Esophagus squamous epithelium (tissue), 5 donors: ENCODE results near the gene SCN9A. TPM values are rescaled to one million over a fixed set of nuclear protein-coding genes. Genes with fewer than 3 reads are reported as not detected.

Source experiments
- DNase-seq: peaks from one replicate; lab custom pipeline; 2025; lab: John Stamatoyannopoulos, UW
- H3K27ac ChIP-seq, 4 donors: fragments of 200-600 bp; sonication (generic); one replicate each; pipeline ENCODE4 v1.5.1; 2016 to 2019; ENCODE audit warnings: mild to moderate bottlenecking in 1 of 4
- H3K27me3 ChIP-seq, 4 donors: fragments of 200-600 bp; sonication (generic); 1 replicate in 3 of 4; 2 replicates in 1 of 4; pipeline versions ENCODE4 v1.5.1 to v1.6.0; 2017 to 2021; ENCODE audit warnings: antibody characterized with exemption in 1 of 4
- H3K36me3 ChIP-seq, 3 donors: fragments of 200-600 bp; sonication (generic); one replicate each; pipeline ENCODE4 v1.5.1; 2016 to 2019
- H3K4me1 ChIP-seq, 3 donors: fragments of 200-600 bp; sonication (generic); one replicate each; pipeline ENCODE4 v1.5.1; 2017 to 2019
- H3K4me3 ChIP-seq, 4 donors: fragments of 200-600 bp; sonication (generic); 1 replicate in 3 of 4; 2 replicates in 1 of 4; pipeline ENCODE4 v1.5.1; 2016 to 2019; ENCODE audit warnings: mild to moderate bottlenecking in 2 of 4, moderate library complexity in 1 of 4
- H3K9me3 ChIP-seq, 3 donors: fragments of 200-600 bp; sonication (generic); one replicate each; pipeline ENCODE4 v1.5.1; 2016 to 2019
- CTCF ChIP-seq, 6 experiments: fragments of 450-650 bp in 4 of 6; fragments of 200-600 bp in 2 of 6; sonication (generic) in 2 of 6; IDR thresholded peaks; one replicate each; pipeline ENCODE4 v1.5.1; 2016 to 2019; ENCODE audit warnings: antibody characterized with exemption in 6 of 6, mild to moderate bottlenecking in 4 of 6, moderate library complexity in 4 of 6
- POLR2A ChIP-seq, 4 donors: fragments of 450-650 bp; IDR thresholded peaks; one replicate each; pipeline ENCODE4 v1.6.1; 2017; ENCODE audit warnings: antibody characterized with exemption in 4 of 4, mild to moderate bottlenecking in 4 of 4, moderate library complexity in 3 of 4
- WGBS, 2 donors: methylation state at CpG; one replicate each; pipeline ENCODE4 v1.1.5; 2018; 5-methylcytosine and 5-hydroxymethylcytosine counted together
- intact Hi-C: fragments of 100-400 bp; cut with DNase I; formaldehyde crosslinking; loops from one replicate; pipeline ENCODE4 v1.15.0; 2022
- total RNA-seq, 4 donors: library from RNA; depleted of rRNA; stranded (reverse); fragments of >200 nt; gene quantifications; one replicate each; pipeline ENCODE4 v1.1.0, GENCODE V29; 2016
- donor health status: DM: yes; HTN: yes; CAD: no.

The SCN9A gene
- total RNA-seq, 4 donors from 2014 or later, result 0.13 to 1.9 (median 0.77) TPM

DNA sequence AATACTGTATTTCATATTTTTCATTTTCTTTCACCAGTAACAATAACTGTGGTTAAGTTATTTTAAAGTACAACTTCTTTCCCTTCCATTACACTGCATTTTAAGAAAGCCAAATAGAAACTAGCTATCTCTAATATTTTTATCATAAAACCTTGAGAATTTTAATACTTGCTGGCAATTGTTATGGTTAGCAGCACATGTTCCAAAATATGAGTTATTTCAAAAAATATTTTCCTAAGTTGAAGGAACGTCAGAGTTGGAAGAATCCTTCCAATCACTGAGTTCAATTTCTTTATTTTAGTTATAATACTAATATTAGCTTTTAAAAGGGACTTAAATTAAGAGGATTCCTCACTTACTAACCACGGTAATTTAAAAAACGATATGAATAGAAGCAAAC is 68.4 kb downstream of the SCN9A start:
- no peak for DNase-seq
- Histone ChIP-seq H3K27me3 (no peaks in the 10 kb centered on the region), H3K9me3 (no peaks in the 10 kb centered on the region), H3K36me3 (no peaks in the 10 kb centered on the region), H3K27ac (no peak overlapping the region), H3K4me1 (no peaks in the 10 kb centered on the region), H3K4me3 (no peak overlapping the region)
- WGBS, 2 donors, result 71 to 75% methylated on average over 3 of the region's 3 CpGs
- no peak for TF ChIP-seq POLR2A (IDR thresholded peaks at IDR 0.05)
- no peak for TF ChIP-seq CTCF (IDR thresholded peaks at IDR 0.05)
- intact Hi-C loops, result no loop called here

- intact Hi-C loops, result no loop called here
- WGBS, 2 donors, result 81 to 100% methylated on average over 1 of the region's 1 CpG
- no peaks in the 10 kb centered on the region for H3K36me3 ChIP-seq
- no peak for DNase-seq
- no peaks in the 10 kb centered on the region for H3K9me3 ChIP-seq
- H3K27me3 ChIP-seq, result no peaks in the 10 kb centered on the region
- H3K27ac ChIP-seq, result no peak overlapping the region
- TF ChIP-seq CTCF (IDR thresholded peaks at IDR 0.05) (no peak), POLR2A (IDR thresholded peaks at IDR 0.05) (no peak)
- no peaks in the 10 kb centered on the region for H3K4me1 ChIP-seq
- H3K4me3 ChIP-seq, result no peak overlapping the region
These were observed 71.1 kb downstream of the SCN9A start for GRCh38 chr2:166304656-166305055.

DNA sequence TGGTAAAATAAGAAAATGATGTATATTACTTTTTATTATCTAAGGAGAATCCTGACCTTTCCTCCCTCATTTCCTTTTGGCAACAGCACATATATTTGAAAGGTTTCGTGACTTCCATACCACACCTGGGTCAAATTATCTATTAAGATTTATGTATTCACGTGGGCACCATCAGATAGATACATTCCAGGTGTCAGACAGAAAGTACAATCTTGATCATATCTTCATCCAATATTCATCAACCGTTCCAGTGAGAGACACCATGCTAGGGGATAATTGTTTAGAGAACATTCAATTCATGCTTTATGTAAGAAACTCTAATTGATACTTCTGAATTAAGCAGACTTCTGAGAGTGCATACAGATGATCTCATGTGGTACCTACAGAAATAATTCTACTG is 73.7 kb downstream of the SCN9A start:
- H3K4me3 ChIP-seq, result no peak overlapping the region
- intact Hi-C loops, result no loop called here
- TF ChIP-seq POLR2A (IDR thresholded peaks at IDR 0.05) (no peak), CTCF (IDR thresholded peaks at IDR 0.05) (no peak)
- no peaks in the 10 kb centered on the region for H3K4me1 ChIP-seq
- no peaks in the 10 kb centered on the region for H3K36me3 ChIP-seq
- H3K27me3 ChIP-seq, result no peaks in the 10 kb centered on the region
- DNase-seq, result no peak
- H3K27ac ChIP-seq, result no peak overlapping the region
- no peaks in the 10 kb centered on the region for H3K9me3 ChIP-seq
- WGBS, 2 donors, result 52 to 65% methylated on average over 3 of the region's 3 CpGs

GRCh38 chr2:166297951-166298350 is 77.8 kb downstream of the SCN9A start:
- intact Hi-C loops, result no loop called here
- Histone ChIP-seq H3K36me3 (no peaks in the 10 kb centered on the region), H3K4me3 (no peak overlapping the region), H3K27ac (no peak overlapping the region), H3K4me1 (no peaks in the 10 kb centered on the region), H3K9me3 (no peaks in the 10 kb centered on the region), H3K27me3 (no peaks in the 10 kb centered on the region)
- WGBS, 2 donors, result 73 to 82% methylated on average over 2 of the region's 2 CpGs
- TF ChIP-seq CTCF (IDR thresholded peaks at IDR 0.05) (no peak), POLR2A (IDR thresholded peaks at IDR 0.05) (no peak)
- no peak for DNase-seq

DNA sequence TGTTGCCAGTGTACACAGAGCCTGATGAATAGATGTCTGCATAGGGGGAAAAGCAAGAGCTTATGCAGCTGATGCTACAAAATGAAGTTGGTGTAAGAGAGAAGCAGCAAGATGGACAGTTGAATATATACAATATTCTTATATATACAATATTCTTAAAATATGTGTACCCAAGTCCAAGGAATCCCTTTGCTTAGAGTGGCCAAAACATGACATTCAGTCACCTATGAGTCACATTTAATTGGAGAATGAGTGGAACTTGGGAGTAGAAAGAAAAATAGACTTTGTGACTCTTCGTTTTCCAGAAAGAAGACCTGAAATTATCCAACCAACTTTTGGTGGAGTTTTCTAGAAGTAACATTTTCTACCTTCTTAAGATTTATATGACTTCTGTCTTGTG is 81.8 kb downstream of the SCN9A start:
- TF ChIP-seq CTCF (IDR thresholded peaks at IDR 0.05) (no peak), POLR2A (IDR thresholded peaks at IDR 0.05) (no peak)
- Histone ChIP-seq H3K36me3 (no peaks in the 10 kb centered on the region), H3K27ac (no peak overlapping the region), H3K27me3 (no peaks in the 10 kb centered on the region), H3K9me3 (no peaks in the 10 kb centered on the region), H3K4me1 (no peaks in the 10 kb centered on the region), H3K4me3 (no peak overlapping the region)
- intact Hi-C loops, result no loop called here
- 64 to 82% methylated on average over 1 of the region's 1 CpG for WGBS, 2 donors
- no peak for DNase-seq
